Activated CD8-positive, alpha-beta memory T cell treated with anti-CD3 and anti-CD28 coated beads for 48 hours (primary cell): ENCODE data around the gene MRPS18A.
A peak's percentile ranks its signal among the peaks of the same experiment; 100 is the strongest.
"Not testable (repeated sequence)": the region's sequence is repeated elsewhere in the genome, so short reads cannot be mapped to it uniquely, and the experiment has no call there.

Experiments used
- DNase-seq, 3 experiments: peaks; one replicate each; pipeline ENCODE4 v3.0.0-alpha.2; 2020; ENCODE audit warnings: low read depth in 2 of 3, low spot score in 2 of 3

Gene MRPS18A

DNA sequence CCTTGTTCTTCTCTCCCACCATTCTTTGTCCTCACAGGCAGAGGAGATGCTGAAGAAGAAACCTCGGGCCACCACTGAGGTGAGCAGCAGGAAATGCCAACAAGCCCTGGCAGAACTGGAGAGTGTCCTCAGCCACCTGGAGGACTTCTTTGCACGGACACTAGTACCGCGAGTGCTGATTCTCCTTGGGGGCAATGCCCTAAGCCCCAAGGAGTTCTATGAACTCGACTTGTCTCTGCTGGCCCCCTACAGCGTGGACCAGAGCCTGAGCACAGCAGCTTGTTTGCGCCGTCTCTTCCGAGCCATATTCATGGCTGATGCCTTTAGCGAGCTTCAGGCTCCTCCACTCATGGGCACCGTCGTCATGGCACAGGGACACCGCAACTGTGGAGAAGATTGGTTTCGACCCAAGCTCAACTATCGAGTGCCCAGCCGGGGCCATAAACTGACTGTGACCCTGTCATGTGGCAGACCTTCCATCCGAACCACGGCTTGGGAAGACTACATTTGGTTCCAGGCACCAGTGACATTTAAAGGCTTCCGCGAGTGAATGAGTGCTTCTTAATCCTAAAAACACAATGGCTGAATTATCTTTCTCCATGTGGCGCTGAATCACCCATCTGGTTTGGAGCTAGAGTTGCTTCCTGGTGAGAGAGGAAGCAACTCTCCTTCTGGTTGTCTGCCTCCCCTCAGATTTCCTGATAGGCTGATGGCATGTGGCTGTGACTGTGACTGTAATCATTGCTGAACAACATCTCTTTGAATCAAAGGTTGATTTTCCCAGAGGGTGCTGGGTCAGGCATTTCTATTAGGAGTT lies 47.4 kb downstream of the MRPS18A start:
- DNase-seq = no peak

DNA sequence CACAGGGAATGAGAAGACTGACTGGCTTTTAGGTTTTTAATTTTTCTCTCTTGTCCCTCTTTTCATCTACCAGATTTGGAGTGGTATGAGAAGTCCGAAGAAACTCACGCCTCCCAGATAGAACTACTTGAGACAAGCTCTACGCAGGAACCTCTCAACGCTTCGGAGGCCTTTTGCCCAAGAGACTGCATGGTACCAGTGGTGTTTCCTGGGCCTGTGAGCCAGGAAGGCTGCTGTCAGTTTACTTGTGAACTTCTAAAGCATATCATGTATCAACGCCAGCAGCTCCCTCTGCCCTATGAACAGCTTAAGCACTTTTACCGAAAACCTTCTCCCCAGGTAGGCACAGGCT lies 51.3 kb downstream of the MRPS18A start:
- DNase-seq = no peak

DNA sequence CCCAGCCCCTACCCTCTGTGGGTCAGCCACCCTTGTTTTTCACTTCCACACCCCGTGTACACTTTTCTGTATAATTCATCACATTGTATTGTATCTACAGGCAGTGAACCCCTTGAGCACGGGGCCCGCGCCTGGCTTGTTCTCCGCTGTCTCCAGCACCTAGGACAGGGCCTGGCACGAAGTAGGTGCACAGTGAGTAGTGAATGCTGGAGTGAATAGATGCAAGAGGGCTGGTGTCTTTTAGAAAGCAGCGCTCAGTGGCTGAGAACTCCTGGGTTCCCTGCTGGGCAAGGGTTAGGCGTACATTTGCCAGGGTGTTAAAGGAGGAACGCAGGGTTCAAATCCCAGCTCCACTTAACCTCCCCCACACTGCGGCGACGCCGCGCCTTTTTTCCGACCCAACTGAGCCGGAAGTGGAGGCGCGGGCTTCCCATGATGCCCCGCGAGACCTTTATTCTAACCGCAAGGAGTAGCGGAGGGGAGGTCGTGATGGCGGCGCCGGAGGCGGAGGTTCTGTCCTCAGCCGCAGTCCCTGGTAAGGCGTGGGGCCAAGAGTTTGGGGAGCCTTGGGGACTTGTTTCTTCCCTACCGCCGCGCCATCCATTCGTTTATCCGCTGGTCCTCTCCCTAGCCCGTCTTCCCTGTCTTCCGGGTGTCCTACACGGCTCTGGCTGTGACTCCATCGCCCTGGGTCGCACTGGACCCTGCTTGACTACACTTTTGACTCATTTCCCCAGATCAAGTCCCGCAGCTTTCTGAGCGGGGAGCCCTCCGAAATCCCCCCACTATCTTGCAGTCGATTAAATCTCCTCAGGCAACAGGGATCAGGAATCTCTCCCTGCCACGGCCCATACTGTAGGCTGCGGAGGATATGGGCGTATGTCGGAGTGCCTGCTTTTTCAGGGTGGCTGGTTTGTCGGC lies 51.9 kb downstream of the MRPS18A start, which contains the start of gene MAD2L1BP:
TSS of gene MAD2L1BP (plus strand) at position 454 of the 921 bp plus-strand sequence. CDS start at position 490, 36 bp downstream.
- peak; percentile 66 to 77 (median 72) for DNase-seq

DNA sequence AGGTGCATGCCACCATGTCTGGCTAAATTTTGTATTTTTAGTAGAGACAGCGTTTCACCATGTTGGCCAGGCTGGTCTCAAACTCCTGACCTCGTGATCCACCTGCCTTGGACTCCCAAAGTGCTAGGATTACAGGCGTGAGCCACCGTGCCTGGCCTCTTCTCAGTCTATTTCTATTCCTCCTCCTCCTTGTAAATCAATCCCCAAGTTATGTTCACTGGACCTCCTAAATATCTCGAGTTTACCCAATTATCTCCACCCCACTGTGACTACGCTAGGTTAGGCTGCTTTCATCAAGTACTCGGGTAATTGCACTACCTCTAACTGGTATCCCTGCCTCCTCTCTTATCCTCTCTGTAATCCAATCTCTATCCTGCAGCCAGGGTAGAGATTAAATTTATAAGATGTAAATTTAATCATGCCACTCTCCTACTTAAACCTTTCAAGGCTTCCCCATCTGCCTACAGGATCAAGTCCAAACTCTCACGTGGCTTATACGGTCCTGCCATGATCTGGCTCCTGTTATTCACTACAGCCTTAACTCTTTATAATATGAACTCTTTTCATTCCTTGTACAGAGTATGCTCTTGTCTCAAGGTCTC lies 52.8 kb downstream of the MRPS18A start:
- DNase-seq = no peak

DNA sequence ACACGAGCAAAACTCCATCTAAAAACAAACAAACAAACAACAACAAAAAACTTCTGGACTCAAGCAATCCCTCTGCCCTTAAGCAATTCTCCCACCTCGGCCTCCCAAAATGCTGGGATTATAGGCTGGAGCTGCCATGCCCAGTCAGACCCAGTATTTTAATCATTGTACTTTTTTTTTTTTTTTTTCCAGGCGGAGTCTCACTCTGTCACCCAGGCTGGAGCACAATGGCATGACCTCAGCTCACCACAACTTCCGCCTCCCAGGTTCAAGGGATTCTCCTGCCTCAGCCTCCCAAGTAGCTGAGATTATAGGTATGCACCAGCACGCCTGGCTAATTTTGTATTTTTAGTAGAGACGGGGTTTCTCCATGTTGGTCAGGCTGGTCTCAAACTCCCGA lies 54.6 kb downstream of the MRPS18A start:
- DNase-seq = not testable (repeated sequence)

DNA sequence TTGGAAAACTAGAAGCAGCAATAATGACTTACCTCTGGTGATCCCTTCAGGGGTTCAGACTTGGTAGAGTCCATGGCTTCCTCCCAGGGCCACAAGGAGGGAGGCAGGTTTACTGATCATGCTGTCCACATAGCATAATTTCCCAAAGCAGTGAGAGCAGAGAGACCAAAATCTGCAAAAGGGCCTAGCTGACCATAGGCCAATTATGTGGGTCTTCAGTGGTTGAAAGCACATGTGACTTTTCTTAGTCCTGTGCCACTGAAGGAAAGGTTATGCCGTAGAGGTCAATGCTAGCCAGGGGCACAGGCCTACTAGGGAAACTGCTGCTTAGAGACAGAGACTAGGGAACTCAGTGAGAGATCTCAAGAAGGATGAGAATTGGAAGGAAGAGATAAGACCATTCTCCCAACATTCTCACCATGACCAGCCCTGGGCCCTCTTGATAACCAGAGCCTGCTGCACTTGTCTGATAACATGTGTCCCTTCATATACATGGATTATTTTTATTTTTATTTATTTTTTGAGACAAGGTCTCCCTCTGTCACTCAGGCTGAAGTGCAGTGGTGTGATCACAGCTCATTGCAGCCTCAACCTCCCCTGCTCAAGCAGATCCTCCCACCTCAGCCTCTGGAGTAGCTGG lies 56.5 kb downstream of the MRPS18A start:
- no peak for DNase-seq

DNA sequence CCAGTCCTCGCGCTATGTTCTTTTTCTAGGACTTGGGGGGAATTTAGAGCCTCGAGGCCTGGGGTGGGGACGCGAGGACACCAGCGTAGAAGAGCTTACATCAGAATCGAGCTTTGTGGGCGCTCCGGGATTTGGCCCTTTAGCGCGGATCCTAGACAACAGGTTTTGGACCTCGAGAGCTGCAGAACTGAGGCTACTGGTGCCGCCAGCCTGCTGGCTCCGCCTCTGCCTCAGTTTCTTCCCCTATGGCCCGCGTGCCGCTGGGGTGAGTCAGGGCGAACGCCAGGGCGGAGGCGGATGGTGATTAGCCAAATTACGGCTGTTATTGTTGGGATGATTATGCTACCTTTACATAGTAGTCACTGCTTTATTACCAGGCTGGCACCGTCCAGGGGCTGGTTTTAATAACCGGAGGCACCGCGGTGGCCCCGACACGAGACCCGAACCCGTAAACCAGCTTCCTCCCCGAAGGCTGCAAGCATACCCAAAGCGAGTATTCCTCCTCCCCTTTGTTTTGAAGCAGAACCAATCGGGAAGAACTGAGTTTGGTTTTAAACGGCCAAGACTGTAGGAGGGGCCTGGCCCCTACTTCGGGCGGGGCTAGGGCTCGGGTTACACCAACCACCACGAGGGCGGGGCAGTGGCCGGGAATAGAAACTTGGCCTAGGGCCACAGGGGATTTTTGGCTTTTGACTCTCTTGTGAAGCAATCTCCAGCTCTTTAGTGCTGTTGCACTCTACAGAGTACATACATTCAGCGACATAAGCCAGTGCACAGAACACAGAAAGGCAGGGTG lies 57.9 kb downstream of the MRPS18A start:
- DNase-seq = peak; percentile 53 to 79 (median 72)

DNA sequence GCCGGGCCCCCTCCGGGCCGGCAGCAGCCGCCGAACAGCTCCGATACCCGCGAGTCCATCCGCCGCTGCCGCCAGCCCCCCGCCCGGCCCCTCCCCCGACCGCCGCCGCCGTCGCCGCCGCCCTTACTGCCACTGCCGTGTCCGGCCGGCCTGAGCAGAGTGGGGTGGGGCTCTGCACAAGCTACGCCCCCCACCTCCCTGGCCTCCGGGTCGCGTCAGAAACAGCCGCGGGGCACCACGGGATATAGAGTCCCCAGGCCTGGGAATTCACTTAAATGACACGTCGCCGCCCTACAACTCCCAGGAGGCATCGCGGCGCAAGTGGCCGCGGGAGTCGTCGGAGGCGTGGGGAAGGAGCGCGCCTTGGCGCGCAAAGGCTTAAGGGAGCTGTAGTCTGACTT lies 58.5 kb downstream of the MRPS18A start, which contains the start of gene GTPBP2:
TSS of gene GTPBP2 (minus strand) at position 161 of the 401 bp plus-strand sequence. CDS start at position 59, 102 bp downstream.
- peak; percentile 79 to 95 (median 84) for DNase-seq

DNA sequence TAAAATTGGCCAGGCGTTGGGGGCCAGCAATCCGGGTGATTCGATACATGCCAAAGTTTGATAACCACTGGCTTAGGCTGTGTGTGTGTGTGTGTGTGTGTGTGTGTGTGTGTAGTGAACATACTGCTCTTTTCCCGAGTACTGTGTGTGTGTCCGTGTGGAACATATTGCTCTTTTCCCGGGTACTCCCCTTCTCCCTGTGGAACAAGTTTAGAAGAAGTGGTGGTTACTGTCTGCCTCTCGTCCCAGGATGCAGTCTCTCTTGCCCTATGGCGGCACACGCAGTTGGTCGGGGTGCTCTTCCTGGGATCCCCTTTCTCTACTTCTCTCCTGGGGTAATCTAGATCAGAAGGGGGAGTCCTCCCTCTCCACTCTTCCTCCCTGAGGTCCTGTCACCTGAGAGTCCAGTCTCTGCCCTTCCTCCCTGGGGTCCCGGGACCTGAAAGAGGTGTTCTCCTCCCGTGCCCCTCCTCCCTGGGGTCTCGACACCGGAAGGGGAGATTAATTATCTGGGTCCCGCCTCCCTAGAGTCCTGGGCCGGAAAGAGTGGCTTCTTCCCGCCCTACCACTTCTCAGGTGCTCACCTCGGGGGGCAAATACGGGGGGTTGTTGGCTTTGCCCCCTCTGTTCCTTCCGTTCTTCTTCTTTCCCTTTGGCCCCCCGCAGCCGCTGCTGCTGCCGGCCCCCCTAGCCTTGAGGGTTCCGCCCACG lies 59.0 kb downstream of the MRPS18A start:
- peak in 2 of 3 experiments; percentile 26 to 28 for DNase-seq

DNA sequence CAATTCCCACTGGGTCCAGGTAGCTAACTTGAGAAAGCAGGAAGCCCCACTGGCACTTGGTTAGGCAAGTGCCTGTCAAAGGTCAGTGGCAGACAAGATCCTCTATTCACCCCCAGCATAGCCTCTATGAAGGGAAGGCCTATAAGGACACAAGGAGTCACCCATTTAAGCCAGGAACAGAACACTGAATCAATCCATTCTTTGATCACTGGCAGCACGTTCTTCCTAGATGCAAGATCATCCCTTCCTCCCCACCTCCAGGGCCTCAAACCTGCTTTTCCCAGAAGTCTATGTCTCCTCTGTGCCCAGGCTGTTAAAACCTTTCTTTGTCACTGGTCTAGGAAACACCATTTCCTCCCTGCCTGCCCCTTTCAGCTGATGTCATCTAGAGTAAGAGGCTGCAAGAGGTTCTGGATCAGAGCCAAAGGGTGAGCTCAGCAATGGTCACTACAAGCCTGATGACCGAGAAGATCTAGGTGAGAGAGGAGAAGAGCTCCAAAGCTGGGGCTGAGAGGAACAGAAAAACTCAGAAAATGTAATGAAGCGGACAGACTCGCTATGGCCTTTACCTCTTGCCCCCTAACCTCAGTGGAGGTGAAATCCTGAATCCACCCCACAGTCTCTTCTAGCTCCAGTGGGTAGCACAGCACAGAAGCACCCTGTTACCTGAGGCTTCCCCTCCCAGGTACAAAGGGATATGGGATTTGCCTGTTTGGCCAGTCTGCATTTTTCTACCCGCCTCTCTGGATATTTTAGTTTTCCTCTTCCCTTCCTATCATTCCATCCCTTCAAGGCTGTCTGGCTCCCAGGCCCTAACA lies 60.4 kb downstream of the MRPS18A start:
- DNase-seq = no peak

DNA sequence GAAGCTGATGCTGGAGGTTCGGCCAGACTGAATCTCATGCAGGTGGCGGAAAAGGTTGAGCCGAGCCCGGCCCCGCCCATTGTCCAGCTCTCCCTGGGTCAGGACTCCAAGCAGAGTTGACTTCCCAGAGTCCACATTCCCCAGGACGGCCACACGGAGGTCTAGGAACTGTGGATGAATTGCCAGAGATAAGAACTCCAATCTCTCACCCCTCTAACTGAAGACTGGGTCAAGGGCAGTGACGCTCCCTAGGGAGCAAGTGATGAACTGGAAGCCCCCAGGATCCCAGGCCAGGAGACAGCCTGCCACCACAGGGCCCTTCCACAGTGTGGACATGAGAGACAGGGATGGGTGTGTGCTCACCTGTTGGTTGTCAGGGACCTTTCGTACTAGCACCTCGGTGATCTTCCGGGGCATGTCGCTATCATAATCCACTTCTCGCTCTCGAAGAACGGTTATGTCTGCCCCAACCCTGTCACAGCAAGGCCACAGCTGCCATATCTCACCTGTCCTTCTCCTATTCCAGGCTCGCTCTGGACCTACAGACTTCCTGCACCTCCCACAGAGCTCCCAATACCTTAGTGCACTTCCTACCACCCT lies 62.1 kb downstream of the MRPS18A start:
- DNase-seq = no peak

DNA sequence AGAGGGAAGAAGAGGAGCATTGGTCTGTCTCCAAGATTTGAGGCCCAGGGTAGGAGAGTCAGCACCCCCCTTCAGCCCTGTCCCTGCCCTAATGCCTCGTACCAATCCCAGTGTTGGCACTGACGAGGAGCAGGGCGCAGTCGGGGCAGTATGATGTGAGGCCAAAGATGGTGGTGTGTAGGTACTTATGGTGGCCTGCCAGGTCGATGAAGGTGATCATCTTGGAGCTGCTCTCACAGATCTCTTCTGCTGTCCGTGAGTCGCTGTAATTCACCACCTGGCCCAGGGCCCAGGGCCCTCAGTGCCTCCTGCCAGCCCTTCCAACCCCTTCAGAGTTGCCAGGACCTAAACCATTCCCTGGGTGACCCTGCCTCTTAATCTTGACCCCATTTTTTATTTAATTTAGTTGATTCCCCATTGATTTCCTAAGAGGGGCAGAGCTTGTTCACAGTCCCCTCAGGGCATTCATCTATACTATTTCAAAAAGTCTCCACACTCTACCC lies 62.8 kb downstream of the MRPS18A start:
- no peak for DNase-seq

DNA sequence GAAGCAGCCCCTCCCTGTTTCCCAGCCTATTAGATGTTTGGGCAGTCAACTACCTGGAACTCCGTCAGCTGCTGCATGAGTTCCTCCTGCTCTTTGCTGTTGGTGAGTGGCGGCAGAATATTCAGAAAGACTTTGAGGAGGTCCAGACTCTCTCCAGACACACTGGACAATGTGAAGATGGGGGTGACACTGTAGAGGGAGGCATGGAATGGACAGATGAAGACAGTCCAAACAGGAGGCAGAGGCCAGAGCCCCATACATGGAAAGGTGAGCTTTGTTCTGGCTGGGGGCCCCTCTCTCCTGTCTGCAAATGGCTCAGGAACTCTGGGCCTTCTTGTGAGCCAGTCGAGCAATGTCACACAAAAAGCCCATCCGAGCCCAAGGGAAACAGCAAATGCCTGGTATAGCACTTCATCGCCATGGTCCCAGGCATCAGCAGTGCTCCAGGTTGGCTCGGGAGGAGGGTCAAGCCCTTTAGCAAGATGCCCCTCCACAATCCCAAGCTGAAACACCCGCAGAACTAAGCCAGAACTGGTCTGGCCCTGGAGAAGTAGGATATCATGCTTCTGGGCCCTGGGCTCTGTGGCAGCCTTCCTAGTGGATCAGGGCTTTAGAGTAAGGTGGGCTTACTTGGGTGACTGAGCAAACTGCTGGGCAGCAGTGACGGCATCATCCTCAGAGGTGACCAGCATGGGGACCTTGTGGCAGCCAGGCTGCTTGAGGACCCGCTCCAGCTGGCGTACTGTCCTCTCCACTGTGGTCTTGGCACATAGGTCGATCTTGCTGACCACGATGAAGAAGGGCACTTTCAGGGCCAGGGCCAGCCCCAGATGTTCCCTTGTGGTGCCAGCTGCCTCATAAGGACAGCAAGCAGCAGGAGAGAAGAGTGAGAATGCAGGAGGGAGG lies 63.5 kb downstream of the MRPS18A start:
- DNase-seq = no peak

DNA sequence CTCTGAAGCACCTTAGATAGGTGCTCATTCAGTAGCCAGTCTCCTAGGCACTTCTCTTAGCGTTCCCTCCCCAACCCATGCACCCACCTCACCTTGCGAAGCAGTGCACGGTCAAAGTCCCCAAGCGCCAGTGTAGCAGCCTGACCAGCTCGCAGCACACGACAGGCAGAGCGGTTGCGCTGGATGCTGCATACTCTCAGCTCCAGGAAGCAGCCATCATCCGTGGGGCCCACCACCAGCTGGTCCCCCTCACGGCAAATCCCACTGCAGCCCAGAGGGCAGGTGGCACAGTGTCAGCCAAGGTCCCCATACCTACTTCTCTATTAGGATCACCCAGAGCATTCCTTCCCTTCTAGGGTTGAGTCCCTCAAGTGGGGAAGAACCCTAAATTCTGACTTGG lies 65.0 kb downstream of the MRPS18A start:
- DNase-seq = no peak

DNA sequence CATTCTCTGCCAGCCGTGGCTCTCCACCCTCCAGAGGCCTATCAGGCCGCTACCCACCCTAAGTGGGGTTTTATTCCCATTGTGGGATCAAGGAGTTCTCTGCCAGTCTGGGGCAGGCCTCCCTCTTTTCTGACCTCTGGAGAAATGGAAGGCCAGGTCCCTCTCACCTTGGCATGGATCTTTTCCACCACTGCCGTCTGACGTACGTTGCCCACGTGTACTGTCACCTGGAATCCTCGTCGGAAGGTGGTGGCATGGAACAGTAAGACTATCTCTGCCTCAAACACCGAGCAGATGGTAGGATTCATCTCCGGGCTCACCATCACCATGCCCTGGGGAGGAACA lies 65.8 kb downstream of the MRPS18A start:
- DNase-seq = no peak
